CD4-positive, alpha-beta memory T cell (primary cell): Measurements from ENCODE around the gene WDR77. TPM values are rescaled to one million over a fixed set of nuclear protein-coding genes. Genes with fewer than 3 reads are reported as not detected.
A peak's percentile ranks its signal among the peaks of the same experiment; 100 is the strongest.

Experiments
- CTCF ChIA-PET: fragments of 350-600 bp; sonication (Branson Sonifier 250); formaldehyde crosslinking; loops from one replicate; lab custom pipeline; 2021; ENCODE audit warnings: inconsistent platforms; ENCODE audit not compliant: partially characterized antibody; lab: Charles Lee
- POLR2A ChIA-PET: fragments of 350-600 bp; sonication (Branson Sonifier 250); formaldehyde crosslinking; loops from one replicate; lab custom pipeline; 2021; ENCODE audit not compliant: partially characterized antibody; lab: Charles Lee
- DNase-seq, 5 donors: peaks; one replicate each; pipeline versions ENCODE4 v3.0.0 to v3.0.0-alpha.2; 2020 to 2022; ENCODE audit warnings: mixed read lengths in 1 of 5
- H3K27ac ChIP-seq: one replicate; pipeline ENCODE4 v1.7.0; 2013; ENCODE audit warnings: low read depth, low read length
- H3K27me3 ChIP-seq: 2 replicates; pipeline ENCODE4 v1.7.0; 2013; ENCODE audit warnings: mild to moderate bottlenecking, low read length, moderate library complexity; ENCODE audit not compliant: insufficient read depth
- H3K36me3 ChIP-seq: 2 replicates; pipeline ENCODE4 v1.7.0; 2013; ENCODE audit warnings: mild to moderate bottlenecking, low read length, moderate library complexity; ENCODE audit not compliant: insufficient read depth
- H3K4me1 ChIP-seq: 2 replicates; pipeline ENCODE4 v1.7.0; 2013; ENCODE audit warnings: mild to moderate bottlenecking, low read length, moderate library complexity; ENCODE audit not compliant: insufficient read depth
- H3K4me3 ChIP-seq, 2 donors: one replicate each; pipeline ENCODE4 v1.7.0; 2013; ENCODE audit warnings: low read length in 2 of 2, mild to moderate bottlenecking in 1 of 2
- H3K9me3 ChIP-seq, 2 donors: one replicate each; pipeline ENCODE4 v1.7.0; 2013; ENCODE audit warnings: low read length in 2 of 2, control low read depth in 1 of 2; ENCODE audit not compliant: control insufficient read depth in 1 of 2
- H3K27ac Mint-ChIP-seq, 7 donors: one replicate each; pipeline ENCODE4 v1.8.0; 2020 to 2021; ENCODE audit warnings: mixed read lengths in 7 of 7, mild to moderate bottlenecking in 6 of 7, inconsistent platforms in 3 of 7, moderate library complexity in 3 of 7
- H3K27me3 Mint-ChIP-seq, 2 donors: one replicate each; pipeline ENCODE4 v1.8.0; 2020 to 2021; ENCODE audit warnings: mixed read lengths in 2 of 2
- H3K36me3 Mint-ChIP-seq, 2 donors: one replicate each; pipeline ENCODE4 v1.8.0; 2020 to 2021; ENCODE audit warnings: mixed read lengths in 2 of 2, inconsistent platforms in 1 of 2, mild to moderate bottlenecking in 1 of 2
- H3K4me1 Mint-ChIP-seq, 4 donors: one replicate each; pipeline ENCODE4 v1.8.0; 2020 to 2021; ENCODE audit warnings: mixed read lengths in 4 of 4, mild to moderate bottlenecking in 1 of 4
- H3K4me3 Mint-ChIP-seq, 8 donors: one replicate each; pipeline ENCODE4 v1.8.0; 2020 to 2021; ENCODE audit warnings: mixed read lengths in 8 of 8, mild to moderate bottlenecking in 7 of 8, moderate library complexity in 6 of 8, inconsistent platforms in 3 of 8
- H3K9me3 Mint-ChIP-seq, 8 donors: one replicate each; pipeline ENCODE4 v1.8.0; 2020 to 2021; ENCODE audit warnings: mixed read lengths in 8 of 8, mild to moderate bottlenecking in 5 of 8, inconsistent platforms in 3 of 8, moderate library complexity in 1 of 8
- intact Hi-C: fragments of 100-400 bp; cut with micrococcal nuclease; formaldehyde crosslinking; loops from one replicate; pipeline ENCODE4 v1.15.1; 2023
- polyA plus RNA-seq, 2 donors: library from polyadenylated mRNA; unstranded; fragments of 300-500 nt; fragmentation: Illumina TruSeq; gene quantifications; one replicate each; pipeline ENCODE4 v1.2.3, GENCODE V29; 2021
- total RNA-seq, 2 experiments: library from RNA; stranded (reverse); gene quantifications; one replicate each; pipeline ENCODE4 v1.2.3, GENCODE V29; 2021

Gene WDR77
- total and polyA plus RNA-seq, 4 experiments from 2014 or later: 26.3 to 52.6 (median 34.4) TPM

GRCh38 chr1:111467865-111468716 lies 19.0 kb upstream of the WDR77 start:
- ChIA-PET CTCF (interaction anchor here (0.7 to 1.6 kb wide), 10 partner anchors 8 to 287 kb away, joined by 3 to 5 read pairs (median 4); partner anchors contain the start of gene WDR77), POLR2A (interaction anchor here (0.6 to 2.6 kb wide), 5 partner anchors 15 to 40 kb away, joined by 3 to 8 read pairs (median 6); partner anchors contain the start of genes ATP5PB and WDR77)
- Mint-ChIP-seq H3K4me3 (no peak overlapping the region), H3K27me3 (no peaks in the 10 kb centered on the region), H3K36me3 (peaks cover 17 to 27% of the 10 kb centered on the region in 2 donors), H3K4me1 (peaks cover 14 to 24% (median 19%) of the 10 kb centered on the region in 4 donors), H3K9me3 (peaks cover 0 to 2% (median 0%) of the 10 kb centered on the region in 8 donors), H3K27ac (peak overlapping the region in 4 of 7 donors; percentile 9 to 70 (median 21))
- Histone ChIP-seq H3K9me3 (no peaks in the 10 kb centered on the region), H3K27me3 (no peaks in the 10 kb centered on the region), H3K4me1 (peaks cover 53% of the 10 kb centered on the region), H3K36me3 (no peaks in the 10 kb centered on the region), H3K4me3 (no peak overlapping the region), H3K27ac (no peak overlapping the region)
- intact Hi-C loops: no loop called here
- no peak for DNase-seq

- no peaks in the 10 kb centered on the region for H3K27me3 Mint-ChIP-seq
- no peaks in the 10 kb centered on the region for H3K9me3 Mint-ChIP-seq
- POLR2A ChIA-PET: interaction anchor here (2.6 kb wide), 1 partner anchor 42 kb away, joined by 7 read pairs; no protein-coding TSS in a partner anchor
- no peak overlapping the region for H3K4me3 Mint-ChIP-seq
- intact Hi-C loops: no loop called here
- no peak overlapping the region for H3K4me3 ChIP-seq
- H3K27me3 ChIP-seq: no peaks in the 10 kb centered on the region
- H3K4me1 ChIP-seq: peaks cover 37% of the 10 kb centered on the region
- DNase-seq: no peak
- CTCF ChIA-PET: interaction anchor here (2.2 to 2.4 kb wide), 2 partner anchors 16 to 41 kb away, joined by 6 to 9 read pairs; no protein-coding TSS in a partner anchor
- H3K27ac ChIP-seq: no peak overlapping the region
- peaks cover 6 to 22% (median 18%) of the 10 kb centered on the region in 4 donors for H3K4me1 Mint-ChIP-seq
- no peaks in the 10 kb centered on the region for H3K9me3 ChIP-seq
- peak overlapping the region in 1 of 7 donors; percentile 23 for H3K27ac Mint-ChIP-seq
- H3K36me3 ChIP-seq: peaks cover 5% of the 10 kb centered on the region
- peaks cover 33 to 36% of the 10 kb centered on the region in 2 donors for H3K36me3 Mint-ChIP-seq
These were observed 17.4 kb upstream of the WDR77 start for GRCh38 chr1:111466480-111466879.

GRCh38 chr1:111465754-111466153 lies 16.7 kb upstream of the WDR77 start:
- H3K9me3 ChIP-seq: no peaks in the 10 kb centered on the region
- POLR2A ChIA-PET: interaction anchor here (1.1 to 2.6 kb wide), 4 partner anchors 11 to 128 kb away, joined by 3 to 9 read pairs (median 5); partner anchors contain the start of gene WDR77

GRCh38 chr1:111463029-111463683 lies 14.1 kb upstream of the WDR77 start:
- CTCF ChIA-PET: interaction anchor here (0.7 to 2.0 kb wide), 6 partner anchors 10 to 248 kb away, joined by 3 to 5 read pairs (median 4); no protein-coding TSS in a partner anchor
- peaks cover 53 to 58% of the 10 kb centered on the region in 2 donors for H3K36me3 Mint-ChIP-seq
- no peaks in the 10 kb centered on the region for H3K27me3 Mint-ChIP-seq
- H3K27ac Mint-ChIP-seq: peak overlapping the region in 4 of 7 donors; percentile 22 to 68 (median 36)
- no peak for DNase-seq
- H3K4me1 ChIP-seq: peaks cover 3% of the 10 kb centered on the region
- H3K9me3 Mint-ChIP-seq: no peaks in the 10 kb centered on the region
- H3K4me3 ChIP-seq: no peak overlapping the region
- POLR2A ChIA-PET: interaction anchor here (0.7 to 3.2 kb wide), 3 partner anchors 13 to 51 kb away, joined by 3 to 16 read pairs (median 3); no protein-coding TSS in a partner anchor
- no peak overlapping the region for H3K4me3 Mint-ChIP-seq
- no peaks in the 10 kb centered on the region for H3K27me3 ChIP-seq
- H3K4me1 Mint-ChIP-seq: peaks cover 8 to 26% (median 19%) of the 10 kb centered on the region in 4 donors
- no peak overlapping the region for H3K27ac ChIP-seq
- peaks cover 25% of the 10 kb centered on the region for H3K36me3 ChIP-seq
- H3K9me3 ChIP-seq: no peaks in the 10 kb centered on the region
- intact Hi-C loops: no loop called here

More at GRCh38 chr1:111465754-111466153, 16.7 kb upstream of the WDR77 start:
- intact Hi-C loops: no loop called here
- Mint-ChIP-seq H3K27me3 (no peaks in the 10 kb centered on the region), H3K4me1 (peaks cover 6 to 22% (median 18%) of the 10 kb centered on the region in 4 donors), H3K36me3 (peaks cover 39% of the 10 kb centered on the region in 2 donors), H3K9me3 (no peaks in the 10 kb centered on the region), H3K27ac (peak overlapping the region in 1 of 7 donors; percentile 8), H3K4me3 (no peak overlapping the region)
- no peak overlapping the region for H3K4me3 ChIP-seq
- peaks cover 29% of the 10 kb centered on the region for H3K4me1 ChIP-seq
- H3K36me3 ChIP-seq: peaks cover 5% of the 10 kb centered on the region
- no peak for DNase-seq
- CTCF ChIA-PET: interaction anchor here (1.3 to 2.4 kb wide), 4 partner anchors 8 to 42 kb away, joined by 3 to 9 read pairs (median 4); partner anchors contain the start of gene C1orf162
- H3K27me3 ChIP-seq: no peaks in the 10 kb centered on the region
- H3K27ac ChIP-seq: no peak overlapping the region

- Histone ChIP-seq H3K4me1 (no peaks in the 10 kb centered on the region), H3K36me3 (peaks cover 30% of the 10 kb centered on the region), H3K4me3 (no peak overlapping the region), H3K27me3 (no peaks in the 10 kb centered on the region), H3K9me3 (no peaks in the 10 kb centered on the region), H3K27ac (no peak overlapping the region)
- ChIA-PET POLR2A (interaction anchor here (0.7 to 3.2 kb wide), 4 partner anchors 14 to 50 kb away, joined by 3 to 16 read pairs (median 3); partner anchors contain the start of genes ADORA3 and TMIGD3), CTCF (interaction anchor here (1.0 to 2.0 kb wide), 5 partner anchors 10 to 45 kb away, joined by 3 to 5 read pairs (median 4); no protein-coding TSS in a partner anchor)
- H3K4me3 Mint-ChIP-seq: no peak overlapping the region
- peak overlapping the region in 1 of 7 donors; percentile 41 for H3K27ac Mint-ChIP-seq
- peaks cover 11 to 28% (median 17%) of the 10 kb centered on the region in 4 donors for H3K4me1 Mint-ChIP-seq
- intact Hi-C loops: no loop called here
- DNase-seq: no peak
- peaks cover 57 to 65% of the 10 kb centered on the region in 2 donors for H3K36me3 Mint-ChIP-seq
- no peaks in the 10 kb centered on the region for H3K9me3 Mint-ChIP-seq
- H3K27me3 Mint-ChIP-seq: no peaks in the 10 kb centered on the region
These were observed 13.4 kb upstream of the WDR77 start for GRCh38 chr1:111462370-111463028.

GRCh38 chr1:111461765-111462164 lies 12.7 kb upstream of the WDR77 start:
- Histone ChIP-seq H3K4me3 (no peak overlapping the region), H3K27ac (no peak overlapping the region), H3K27me3 (no peaks in the 10 kb centered on the region), H3K4me1 (no peaks in the 10 kb centered on the region), H3K36me3 (peaks cover 36% of the 10 kb centered on the region), H3K9me3 (no peaks in the 10 kb centered on the region)
- ChIA-PET POLR2A (interaction anchor here (0.7 to 3.2 kb wide), 3 partner anchors 9 to 42 kb away, joined by 3 to 16 read pairs (median 5); partner anchors contain the start of genes ADORA3 and TMIGD3), CTCF (interaction anchor here (1.0 to 2.0 kb wide), 4 partner anchors 9 to 46 kb away, joined by 3 to 4 read pairs (median 4); no protein-coding TSS in a partner anchor)
- no peak for DNase-seq
- H3K4me1 Mint-ChIP-seq: peaks cover 11 to 32% (median 16%) of the 10 kb centered on the region in 4 donors
- H3K27me3 Mint-ChIP-seq: no peaks in the 10 kb centered on the region
- H3K4me3 Mint-ChIP-seq: no peak overlapping the region
- intact Hi-C loops: no loop called here
- H3K27ac Mint-ChIP-seq: no peak overlapping the region
- no peaks in the 10 kb centered on the region for H3K9me3 Mint-ChIP-seq
- H3K36me3 Mint-ChIP-seq: peaks cover 62 to 72% of the 10 kb centered on the region in 2 donors
